Stimulated activated naive B cell treated with anti-CD40 and anti-IgM and Interleukin-4, amounts not matched to agents 10 μg/mL and 1 μg/mL and 100 μg/mL, for 72 hours (primary cell): ENCODE data around the gene KLHL15.

ENCODE experiments used
- ATAC-seq, 2 donors: fragments of 150-1000 bp; cut with Tn5 transposase; replicated peaks; 2 replicates each; pipeline ENCODE4 v1.10.0; 2021; ENCODE audit warnings: moderate library complexity in 1 of 2
- DNase-seq: peaks from one replicate; pipeline ENCODE4 v3.0.0; 2021
- H3K27ac Mint-ChIP-seq: one replicate; pipeline ENCODE4 v1.8.0; 2022; ENCODE audit warnings: mild to moderate bottlenecking, mixed read lengths
- H3K27me3 Mint-ChIP-seq, 2 donors: one replicate each; pipeline ENCODE4 v1.8.0; 2022; ENCODE audit warnings: mixed read lengths in 2 of 2
- H3K36me3 Mint-ChIP-seq, 2 donors: one replicate each; pipeline ENCODE4 v1.8.0; 2022; ENCODE audit warnings: mixed read lengths in 2 of 2, mild to moderate bottlenecking in 1 of 2
- H3K4me1 Mint-ChIP-seq, 2 donors: one replicate each; pipeline ENCODE4 v1.8.0; 2022; ENCODE audit warnings: mixed read lengths in 2 of 2, mild to moderate bottlenecking in 1 of 2
- H3K4me3 Mint-ChIP-seq, 2 donors: one replicate each; pipeline ENCODE4 v1.8.0; 2022; ENCODE audit warnings: mild to moderate bottlenecking in 2 of 2, mixed read lengths in 2 of 2, moderate library complexity in 1 of 2
- H3K9me3 Mint-ChIP-seq, 2 donors: one replicate each; pipeline ENCODE4 v1.8.0; 2022; ENCODE audit warnings: mixed read lengths in 2 of 2, mild to moderate bottlenecking in 1 of 2

KLHL15 gene

GRCh38 chrX:23952984-23953907 lies 73.7 kb downstream of the KLHL15 start:
- no peaks in the 10 kb centered on the region for H3K9me3 Mint-ChIP-seq
- peak; percentile 17 for DNase-seq
- peak; percentile 99 for ATAC-seq
- no peaks in the 10 kb centered on the region for H3K36me3 Mint-ChIP-seq
- no peaks in the 10 kb centered on the region for H3K27me3 Mint-ChIP-seq
- H3K4me1 Mint-ChIP-seq, result peaks cover 4 to 9% of the 10 kb centered on the region in 2 donors
- peak overlapping the region; percentile 73 to 74 for H3K4me3 Mint-ChIP-seq
- H3K27ac Mint-ChIP-seq, result peak overlapping the region; percentile 82

- no peak for DNase-seq
- no peak overlapping the region for H3K27ac Mint-ChIP-seq
- H3K27me3 Mint-ChIP-seq, result no peaks in the 10 kb centered on the region
- H3K9me3 Mint-ChIP-seq, result no peaks in the 10 kb centered on the region
- no peak for ATAC-seq
- peaks cover 4 to 9% of the 10 kb centered on the region in 2 donors for H3K4me1 Mint-ChIP-seq
- H3K36me3 Mint-ChIP-seq, result no peaks in the 10 kb centered on the region
- no peak overlapping the region for H3K4me3 Mint-ChIP-seq
These were observed 74.6 kb downstream of the KLHL15 start for GRCh38 chrX:23952391-23952790.

GRCh38 chrX:23945206-23945605 lies 81.8 kb downstream of the KLHL15 start:
- DNase-seq (no peak), ATAC-seq (no peak)
- Mint-ChIP-seq H3K4me1 (no peaks in the 10 kb centered on the region), H3K4me3 (no peak overlapping the region), H3K36me3 (no peaks in the 10 kb centered on the region), H3K9me3 (no peaks in the 10 kb centered on the region), H3K27me3 (peaks cover 0 to 6% of the 10 kb centered on the region in 2 donors), H3K27ac (no peak overlapping the region)

GRCh38 chrX:23944234-23944633 lies 82.8 kb downstream of the KLHL15 start:
- H3K36me3 Mint-ChIP-seq, result no peaks in the 10 kb centered on the region
- no peak for ATAC-seq
- no peak for DNase-seq
- peaks cover 0 to 6% of the 10 kb centered on the region in 2 donors for H3K27me3 Mint-ChIP-seq
- no peak overlapping the region for H3K4me3 Mint-ChIP-seq
- no peak overlapping the region for H3K27ac Mint-ChIP-seq
- no peaks in the 10 kb centered on the region for H3K9me3 Mint-ChIP-seq
- no peaks in the 10 kb centered on the region for H3K4me1 Mint-ChIP-seq

GRCh38 chrX:23939203-23939602 lies 87.8 kb downstream of the KLHL15 start:
- Mint-ChIP-seq H3K27ac (no peak overlapping the region), H3K36me3 (no peaks in the 10 kb centered on the region), H3K9me3 (no peaks in the 10 kb centered on the region), H3K4me1 (no peaks in the 10 kb centered on the region), H3K4me3 (no peak overlapping the region), H3K27me3 (peaks cover 0 to 6% of the 10 kb centered on the region in 2 donors)
- no peak for ATAC-seq
- DNase-seq, result no peak

- Mint-ChIP-seq H3K36me3 (no peaks in the 10 kb centered on the region), H3K27ac (no peak overlapping the region), H3K4me3 (no peak overlapping the region), H3K9me3 (no peaks in the 10 kb centered on the region), H3K27me3 (peaks cover 0 to 5% of the 10 kb centered on the region in 2 donors), H3K4me1 (no peaks in the 10 kb centered on the region)
- DNase-seq, result no peak
- ATAC-seq, result no peak
These were observed 88.3 kb downstream of the KLHL15 start for GRCh38 chrX:23938690-23939089.

- no peak for DNase-seq
- Mint-ChIP-seq H3K4me3 (no peak overlapping the region), H3K9me3 (no peaks in the 10 kb centered on the region), H3K27ac (no peak overlapping the region), H3K36me3 (no peaks in the 10 kb centered on the region), H3K27me3 (no peaks in the 10 kb centered on the region), H3K4me1 (no peaks in the 10 kb centered on the region)
- no peak for ATAC-seq
These were observed 89.9 kb downstream of the KLHL15 start for GRCh38 chrX:23937100-23937499.

- Mint-ChIP-seq H3K4me1 (no peaks in the 10 kb centered on the region), H3K4me3 (no peak overlapping the region), H3K9me3 (no peaks in the 10 kb centered on the region), H3K27me3 (no peaks in the 10 kb centered on the region), H3K36me3 (no peaks in the 10 kb centered on the region), H3K27ac (no peak overlapping the region)
- DNase-seq (no peak), ATAC-seq (no peak)
These were observed 90.8 kb downstream of the KLHL15 start for GRCh38 chrX:23936180-23936579.

GRCh38 chrX:23935106-23935505 lies 91.9 kb downstream of the KLHL15 start:
- Mint-ChIP-seq H3K4me1 (no peaks in the 10 kb centered on the region), H3K27ac (no peak overlapping the region), H3K36me3 (no peaks in the 10 kb centered on the region), H3K27me3 (no peaks in the 10 kb centered on the region), H3K4me3 (no peak overlapping the region), H3K9me3 (no peaks in the 10 kb centered on the region)
- ATAC-seq (no peak), DNase-seq (no peak)
